ENCODE measurements around the gene IGFBP2.

The IGFBP2 gene

GRCh38 chr2:216687646-216688045 is 54.4 kb downstream of the IGFBP2 start:
- TF ChIP-seq ZFX (IDR thresholded peaks at IDR 0.05), result no peak
- TF ChIP-seq CTCF (conservative IDR thresholded peaks at IDR 0.05), result peak; percentile 48

GRCh38 chr2:216688731-216689340 is 55.6 kb downstream of the IGFBP2 start:
- no peak for TF ChIP-seq CTCF (conservative IDR thresholded peaks at IDR 0.05)
- TF ChIP-seq ZFX (IDR thresholded peaks at IDR 0.05), result no peak
- no peak overlapping the region for H3K27ac ChIP-seq

More at GRCh38 chr2:216687646-216688045, 54.4 kb downstream of the IGFBP2 start:
- H3K27ac ChIP-seq, result no peak overlapping the region

- TF ChIP-seq CTCF (conservative IDR thresholded peaks at IDR 0.05) (no peak), ZFX (IDR thresholded peaks at IDR 0.05) (no peak)
- no peak overlapping the region for H3K27ac ChIP-seq
Observed at GRCh38 chr2:216689397-216689796, 56.2 kb downstream of the IGFBP2 start.

GRCh38 chr2:216690456-216690852 is 57.2 kb downstream of the IGFBP2 start:
- no peak for TF ChIP-seq ZFX (IDR thresholded peaks at IDR 0.05)
- no peak for TF ChIP-seq CTCF (conservative IDR thresholded peaks at IDR 0.05)
- no peak overlapping the region for H3K27ac ChIP-seq

GRCh38 chr2:216690853-216691741 is 57.9 kb downstream of the IGFBP2 start:
- TF ChIP-seq CTCF (conservative IDR thresholded peaks at IDR 0.05) (no peak), ZFX (IDR thresholded peaks at IDR 0.05) (no peak)
- H3K27ac ChIP-seq, result no peak overlapping the region

GRCh38 chr2:216692636-216693413 is 59.6 kb downstream of the IGFBP2 start:
- TF ChIP-seq CTCF (conservative IDR thresholded peaks at IDR 0.05), result no peak
- no peak for TF ChIP-seq ZFX (IDR thresholded peaks at IDR 0.05)
- H3K27ac ChIP-seq, result no peak overlapping the region
